Germinal center (tissue), 1 donor: ENCODE data around the gene WDR90.

ENCODE experiments used
- DNase-seq: peaks from one replicate; pipeline ENCODE4 v3.0.0; 2012; ENCODE audit warnings: mixed read lengths, low spot score

The WDR90 gene

DNA sequence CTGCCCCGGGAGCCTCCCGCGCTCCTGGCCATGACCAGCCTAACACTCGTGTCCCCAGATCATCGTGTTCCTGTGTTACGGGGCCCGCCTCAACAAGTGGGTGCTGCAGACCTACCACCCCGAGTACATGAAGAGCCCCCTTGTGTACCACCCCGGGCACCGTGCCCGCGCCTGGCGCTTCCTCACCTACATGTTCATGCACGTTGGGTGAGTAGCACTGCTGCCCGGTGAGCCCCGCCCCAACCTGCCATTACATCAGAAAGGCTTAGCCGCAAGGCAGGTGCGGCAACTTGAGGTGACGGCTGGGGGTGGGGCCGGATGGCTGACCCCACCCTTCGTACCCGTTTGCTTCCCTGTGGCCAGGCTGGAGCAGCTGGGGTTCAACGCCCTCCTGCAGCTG, 27.7 kb downstream of the WDR90 start:
- DNase-seq, result no peak

DNA sequence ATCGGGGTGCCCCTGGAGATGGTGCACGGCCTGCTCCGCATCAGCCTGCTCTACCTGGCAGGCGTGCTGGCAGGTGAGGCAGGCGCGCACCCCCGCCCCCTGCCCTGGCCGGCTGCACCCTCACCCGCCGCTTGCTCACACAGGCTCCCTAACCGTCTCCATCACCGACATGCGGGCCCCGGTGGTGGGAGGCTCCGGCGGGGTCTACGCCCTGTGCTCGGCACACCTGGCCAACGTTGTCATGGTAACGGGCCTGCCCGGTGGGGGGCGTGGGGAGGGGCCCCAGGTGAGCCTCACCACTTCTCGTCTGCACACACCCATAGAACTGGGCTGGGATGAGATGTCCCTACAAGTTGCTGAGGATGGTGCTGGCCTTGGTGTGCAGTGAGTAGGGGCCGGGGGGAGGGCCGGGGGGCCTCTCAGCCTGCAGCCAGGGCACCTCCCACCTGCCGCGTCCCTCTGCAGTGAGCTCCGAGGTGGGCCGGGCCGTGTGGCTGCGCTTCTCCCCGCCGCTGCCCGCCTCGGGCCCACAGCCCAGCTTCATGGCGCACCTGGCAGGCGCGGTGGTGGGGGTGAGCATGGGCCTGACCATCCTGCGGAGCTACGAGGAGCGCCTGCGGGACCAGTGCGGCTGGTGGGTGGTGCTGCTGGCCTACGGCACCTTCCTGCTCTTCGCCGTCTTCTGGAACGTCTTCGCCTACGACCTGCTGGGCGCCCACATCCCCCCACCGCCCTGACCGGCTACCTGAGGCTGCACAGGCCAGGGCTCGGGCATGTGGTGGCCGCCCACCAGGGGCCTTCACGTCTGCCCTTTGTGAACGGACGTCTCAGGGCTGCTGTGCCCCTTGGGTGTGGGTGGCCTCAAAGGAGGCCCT, 28.4 kb downstream of the WDR90 start:
- no peak for DNase-seq

DNA sequence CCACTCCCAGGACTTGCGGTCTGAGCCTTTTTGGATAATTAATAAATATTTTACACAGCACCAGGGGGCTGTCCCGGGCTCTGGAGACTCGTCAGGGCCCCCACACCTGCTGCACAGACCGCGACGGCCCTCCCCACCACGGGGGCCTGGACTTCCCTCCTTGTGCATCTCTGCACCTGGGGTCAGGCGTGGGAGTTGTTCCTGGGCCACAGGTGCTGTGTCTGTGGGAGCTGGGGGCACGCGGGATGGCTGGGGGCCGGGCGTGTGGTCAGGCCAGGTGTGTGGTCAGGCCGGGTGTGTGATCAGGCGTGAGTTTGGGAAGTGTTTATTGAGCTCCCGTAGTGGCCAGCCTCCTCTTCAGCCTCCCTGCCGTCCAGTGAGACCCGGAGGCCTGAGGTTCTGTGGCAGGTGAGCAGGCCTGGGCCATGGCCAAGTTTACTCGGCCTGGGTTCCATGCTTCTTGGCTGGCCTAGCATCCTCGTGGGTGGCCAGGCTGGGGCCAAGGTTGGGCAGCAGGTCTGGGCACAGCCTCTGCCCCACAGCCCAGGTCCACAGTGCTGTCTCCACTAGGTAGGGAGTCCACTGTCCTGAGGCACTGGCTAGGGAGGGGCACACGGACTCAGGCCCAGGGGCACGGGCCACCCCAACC, 29.2 kb downstream of the WDR90 start:
- no peak for DNase-seq

DNA sequence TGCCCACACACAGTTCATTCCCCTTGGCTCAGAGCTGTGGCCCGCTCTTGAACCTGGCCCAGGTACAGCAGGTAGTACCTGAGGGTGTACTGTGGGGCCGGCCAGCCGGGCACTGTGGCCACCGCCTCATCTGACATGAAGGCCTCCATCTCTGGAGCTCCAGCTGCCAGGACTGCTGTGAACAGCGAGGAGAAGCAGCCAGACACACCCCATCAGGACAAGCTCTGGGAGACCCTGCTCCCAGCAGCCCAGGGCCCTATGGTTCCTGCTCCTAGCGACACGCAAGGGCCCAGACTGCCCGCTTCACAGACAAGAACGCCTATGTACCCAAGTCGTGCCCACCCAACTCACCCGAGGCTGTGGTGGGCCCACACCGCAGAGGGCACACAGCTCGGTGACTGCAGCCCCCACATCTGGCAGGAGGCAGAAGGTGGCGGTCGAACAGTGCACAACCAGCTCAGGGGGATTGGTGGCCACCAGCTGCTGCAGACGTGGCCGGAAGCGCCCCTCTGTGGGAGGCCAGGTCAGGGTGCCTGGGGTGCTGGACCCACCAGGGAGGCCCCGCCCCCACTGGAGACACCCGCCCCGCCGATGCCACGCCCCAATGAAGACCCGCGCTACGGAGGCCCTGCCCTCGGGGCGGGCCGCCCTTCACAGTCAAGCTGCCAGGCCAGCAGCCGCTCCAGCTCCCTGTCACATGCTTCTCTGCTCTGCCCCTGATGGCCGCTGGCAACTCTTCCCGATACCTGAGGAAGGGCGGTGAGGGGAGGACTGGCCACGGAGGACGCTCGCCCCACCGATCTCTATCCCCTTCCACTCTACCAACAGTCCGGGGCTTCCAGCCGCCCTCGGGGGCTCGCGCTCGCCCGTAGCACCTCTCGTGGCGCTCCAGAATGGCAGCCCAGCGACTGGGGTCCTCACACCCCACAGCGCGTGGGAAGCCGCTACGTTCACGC, 30.0 kb downstream of the WDR90 start:
- DNase-seq, result no peak

DNA sequence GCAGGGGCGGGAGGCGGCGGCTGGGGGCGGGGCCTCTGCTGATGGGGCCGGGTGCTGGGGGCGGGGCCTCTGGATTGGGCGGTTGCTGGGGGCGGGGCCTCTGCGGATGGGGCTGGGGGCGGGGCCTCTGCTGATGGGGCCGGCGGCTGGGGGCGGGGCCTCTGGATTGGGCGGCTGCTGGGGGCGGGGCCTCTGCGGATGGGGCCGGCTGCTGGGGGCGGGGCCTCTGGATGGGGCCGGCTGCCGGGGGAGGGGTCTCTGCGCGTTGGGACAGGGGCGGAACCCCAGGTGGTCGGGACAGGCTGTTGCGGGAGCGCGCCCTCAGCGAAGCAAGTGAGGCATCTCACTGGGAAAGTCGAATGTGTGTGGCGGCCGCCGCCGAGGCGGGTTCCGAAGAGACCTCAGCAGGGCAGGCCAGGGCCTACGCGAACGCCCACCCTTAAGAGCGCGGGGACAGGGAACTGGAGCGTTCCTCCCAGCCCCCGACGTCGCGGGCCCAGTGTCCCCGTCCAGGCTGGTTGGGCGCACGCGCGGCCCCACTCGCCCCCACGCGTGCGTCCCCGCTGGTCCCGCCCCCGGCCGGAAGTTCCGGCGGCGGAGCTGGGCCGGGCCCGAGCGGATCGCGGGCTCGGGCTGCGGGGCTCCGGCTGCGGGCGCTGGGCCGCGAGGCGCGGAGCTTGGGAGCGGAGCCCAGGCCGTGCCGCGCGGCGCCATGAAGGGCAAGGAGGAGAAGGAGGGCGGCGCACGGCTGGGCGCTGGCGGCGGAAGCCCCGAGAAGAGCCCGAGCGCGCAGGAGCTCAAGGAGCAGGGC, 30.9 kb downstream of the WDR90 start, which contains the start of gene STUB1:
Gene STUB1 (plus strand): TSS at position 597 of the 811 bp plus-strand sequence. CDS start 116 bp downstream, at position 713.
- DNase-seq, result peak; percentile 84

DNA sequence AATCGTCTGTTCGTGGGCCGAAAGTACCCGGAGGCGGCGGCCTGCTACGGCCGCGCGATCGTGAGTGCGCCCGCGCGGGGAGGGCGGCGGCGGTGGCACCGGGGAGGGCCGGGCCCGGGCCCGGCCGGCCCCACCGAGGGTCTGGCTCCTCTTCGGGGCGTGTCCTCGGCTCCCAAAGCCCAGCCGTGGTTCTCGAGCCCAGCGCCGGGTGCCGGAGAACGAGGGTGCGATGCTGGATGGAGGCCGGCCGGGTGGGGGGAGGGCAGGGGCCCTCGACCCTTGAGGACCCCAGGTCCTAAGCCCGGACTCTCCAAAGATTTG, 31.4 kb downstream of the WDR90 start:
- no peak for DNase-seq

DNA sequence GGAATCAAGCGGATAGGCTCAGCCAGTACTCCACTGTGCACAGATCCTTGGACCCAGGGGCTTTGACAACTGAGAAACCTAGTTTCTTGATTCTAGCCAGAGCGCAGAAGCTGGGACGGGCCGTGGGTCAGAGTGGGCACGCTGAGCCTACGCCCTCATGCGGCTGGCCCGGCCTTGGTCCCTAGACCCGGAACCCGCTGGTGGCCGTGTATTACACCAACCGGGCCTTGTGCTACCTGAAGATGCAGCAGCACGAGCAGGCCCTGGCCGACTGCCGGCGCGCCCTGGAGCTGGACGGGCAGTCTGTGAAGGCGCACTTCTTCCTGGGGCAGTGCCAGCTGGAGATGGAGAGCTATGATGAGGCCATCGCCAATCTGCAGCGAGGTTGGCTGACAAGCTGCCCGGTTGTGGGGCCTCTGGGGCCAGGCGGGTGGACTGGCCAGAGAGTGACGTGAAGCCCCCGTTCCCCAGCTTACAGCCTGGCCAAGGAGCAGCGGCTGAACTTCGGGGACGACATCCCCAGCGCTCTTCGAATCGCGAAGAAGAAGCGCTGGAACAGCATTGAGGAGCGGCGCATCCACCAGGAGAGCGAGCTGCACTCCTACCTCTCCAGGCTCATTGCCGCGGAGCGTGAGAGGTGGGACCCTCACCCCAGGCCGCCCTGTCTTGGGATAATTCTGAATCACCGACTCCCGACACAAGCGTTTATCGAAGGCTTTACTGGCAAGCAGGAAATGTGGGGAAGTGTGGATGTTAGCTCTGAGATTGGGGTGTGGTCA, 32.0 kb downstream of the WDR90 start:
- DNase-seq, result no peak

DNA sequence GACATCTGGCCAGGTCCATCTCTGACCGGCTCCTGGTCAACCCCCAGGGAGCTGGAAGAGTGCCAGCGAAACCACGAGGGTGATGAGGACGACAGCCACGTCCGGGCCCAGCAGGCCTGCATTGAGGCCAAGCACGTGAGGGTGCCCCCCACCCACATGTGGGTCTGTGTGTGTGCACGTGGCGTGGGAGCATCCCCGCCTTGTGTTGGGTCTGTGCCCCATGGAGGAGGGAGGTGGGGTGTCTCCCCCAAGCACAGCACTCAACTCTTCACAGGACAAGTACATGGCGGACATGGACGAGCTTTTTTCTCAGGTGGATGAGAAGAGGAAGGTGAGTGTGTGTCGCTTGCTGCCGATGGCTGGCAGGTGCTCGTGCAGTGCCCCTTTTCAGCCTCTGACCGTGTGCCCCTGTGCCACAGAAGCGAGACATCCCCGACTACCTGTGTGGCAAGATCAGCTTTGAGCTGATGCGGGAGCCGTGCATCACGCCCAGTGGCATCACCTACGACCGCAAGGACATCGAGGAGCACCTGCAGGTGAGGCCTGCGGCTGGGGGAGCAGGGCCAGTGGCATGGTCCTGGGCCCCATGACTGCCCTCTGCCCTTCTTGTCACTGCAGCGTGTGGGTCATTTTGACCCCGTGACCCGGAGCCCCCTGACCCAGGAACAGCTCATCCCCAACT, 32.7 kb downstream of the WDR90 start:
- DNase-seq, result no peak

DNA sequence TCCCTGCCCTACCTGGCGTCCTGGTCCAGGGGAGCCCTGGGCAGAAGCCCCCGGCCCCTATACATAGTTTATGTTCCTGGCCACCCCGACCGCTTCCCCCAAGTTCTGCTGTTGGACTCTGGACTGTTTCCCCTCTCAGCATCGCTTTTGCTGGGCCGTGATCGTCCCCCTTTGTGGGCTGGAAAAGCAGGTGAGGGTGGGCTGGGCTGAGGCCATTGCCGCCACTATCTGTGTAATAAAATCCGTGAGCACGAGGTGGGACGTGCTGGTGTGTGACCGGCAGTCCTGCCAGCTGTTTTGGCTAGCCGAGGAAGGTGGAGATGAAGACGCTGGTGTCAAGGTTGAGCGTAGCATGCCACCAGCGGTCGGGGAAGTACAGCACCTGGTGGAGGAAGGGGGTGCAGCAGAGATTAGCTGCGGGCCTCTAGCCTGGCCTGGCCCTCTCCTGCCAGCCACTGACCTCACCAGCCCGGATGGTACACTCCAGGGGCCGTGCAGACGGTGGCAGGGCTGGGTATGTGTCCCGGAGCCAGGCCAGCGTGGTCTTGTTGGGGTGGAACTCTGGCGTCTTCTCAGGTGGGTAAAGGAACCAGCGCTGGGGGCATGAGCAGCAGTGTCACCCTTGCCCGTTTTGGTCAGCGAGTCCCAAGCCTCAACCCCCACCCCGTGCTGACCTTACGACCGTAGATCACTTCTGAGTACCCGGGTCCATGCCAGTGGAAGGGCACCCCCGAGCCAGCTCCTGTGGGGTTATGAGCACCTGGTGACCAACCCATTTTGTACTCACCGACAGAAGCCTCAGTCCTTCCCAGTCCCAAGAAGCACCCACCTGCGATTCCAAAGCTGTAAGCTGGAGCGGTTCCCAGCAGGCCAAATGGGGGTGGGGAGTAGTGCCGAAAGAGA, 33.6 kb downstream of the WDR90 start:
- DNase-seq, result no peak

DNA sequence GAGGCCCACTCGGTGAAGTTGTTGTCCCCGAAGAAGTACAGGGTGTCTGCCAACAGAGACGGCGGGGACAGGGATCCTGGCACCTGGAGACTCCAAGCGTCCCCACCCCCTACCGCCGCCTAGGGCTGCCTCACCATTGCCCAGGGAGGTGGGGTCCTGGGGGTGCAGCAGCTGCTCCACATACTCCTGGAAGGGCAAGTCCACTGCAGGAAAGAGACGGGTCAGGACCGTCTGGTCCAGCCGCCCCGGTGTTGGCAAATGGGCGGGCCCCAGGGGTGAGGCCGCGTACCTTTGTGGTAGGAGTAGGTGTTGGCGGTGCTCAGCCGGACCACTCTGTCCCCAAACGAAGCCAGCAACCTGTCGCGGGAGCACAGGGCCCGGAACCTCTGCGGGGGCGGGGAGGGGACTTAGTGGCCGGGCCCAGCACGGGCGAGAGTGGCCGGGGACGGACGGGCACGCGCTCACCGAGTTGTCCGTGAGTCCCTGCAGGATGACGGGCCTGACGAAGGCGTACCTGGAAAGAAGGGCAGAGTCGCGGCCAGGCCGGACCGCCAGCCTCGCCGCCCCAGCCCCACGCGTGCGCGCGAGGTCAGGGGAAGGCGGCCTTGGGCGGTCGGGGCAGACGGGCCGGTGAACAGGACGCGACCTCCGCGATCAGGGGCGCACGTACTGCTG, 34.4 kb downstream of the WDR90 start:
- DNase-seq, result no peak

DNA sequence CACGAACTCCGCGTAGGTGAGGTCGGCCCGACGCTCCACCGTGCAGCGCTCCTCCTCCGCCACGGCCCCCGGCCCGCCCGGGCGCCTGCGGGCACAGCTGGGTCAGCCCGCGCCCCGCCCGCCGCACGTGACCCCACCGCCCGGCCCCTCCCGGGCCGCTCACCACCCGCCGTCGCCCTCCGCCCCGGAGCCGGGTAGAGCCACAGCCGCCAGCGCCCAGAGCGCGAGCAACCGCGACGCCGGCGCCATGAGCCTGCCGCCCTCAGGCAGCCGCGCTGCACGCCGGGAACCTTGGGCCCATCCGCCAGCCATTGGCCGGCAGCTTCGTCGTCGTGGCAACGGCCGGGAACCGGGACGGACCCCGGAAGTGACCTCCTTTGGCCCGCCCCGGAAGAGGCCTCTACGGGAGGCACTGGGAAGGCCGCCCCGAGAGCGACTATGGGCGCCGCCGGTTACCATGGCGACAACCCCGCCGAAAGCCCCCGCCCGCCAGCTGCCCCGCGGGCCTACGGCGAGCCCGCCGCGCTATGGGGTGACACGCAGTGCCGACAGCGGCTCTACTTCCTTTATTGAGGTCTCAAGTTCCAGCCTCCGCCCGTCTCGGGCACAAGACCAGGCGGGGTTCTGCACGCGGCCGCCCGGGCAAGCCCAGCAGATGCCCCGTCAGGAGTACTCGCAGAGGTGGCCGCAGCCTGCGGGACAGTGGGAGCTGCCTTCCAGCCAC, 35.1 kb downstream of the WDR90 start, which contains the start of gene JMJD8:
Gene JMJD8 (minus strand): TSS at position 264 of the 724 bp plus-strand sequence. CDS start 15 bp downstream, at position 249.
- DNase-seq, result peak; percentile 92

DNA sequence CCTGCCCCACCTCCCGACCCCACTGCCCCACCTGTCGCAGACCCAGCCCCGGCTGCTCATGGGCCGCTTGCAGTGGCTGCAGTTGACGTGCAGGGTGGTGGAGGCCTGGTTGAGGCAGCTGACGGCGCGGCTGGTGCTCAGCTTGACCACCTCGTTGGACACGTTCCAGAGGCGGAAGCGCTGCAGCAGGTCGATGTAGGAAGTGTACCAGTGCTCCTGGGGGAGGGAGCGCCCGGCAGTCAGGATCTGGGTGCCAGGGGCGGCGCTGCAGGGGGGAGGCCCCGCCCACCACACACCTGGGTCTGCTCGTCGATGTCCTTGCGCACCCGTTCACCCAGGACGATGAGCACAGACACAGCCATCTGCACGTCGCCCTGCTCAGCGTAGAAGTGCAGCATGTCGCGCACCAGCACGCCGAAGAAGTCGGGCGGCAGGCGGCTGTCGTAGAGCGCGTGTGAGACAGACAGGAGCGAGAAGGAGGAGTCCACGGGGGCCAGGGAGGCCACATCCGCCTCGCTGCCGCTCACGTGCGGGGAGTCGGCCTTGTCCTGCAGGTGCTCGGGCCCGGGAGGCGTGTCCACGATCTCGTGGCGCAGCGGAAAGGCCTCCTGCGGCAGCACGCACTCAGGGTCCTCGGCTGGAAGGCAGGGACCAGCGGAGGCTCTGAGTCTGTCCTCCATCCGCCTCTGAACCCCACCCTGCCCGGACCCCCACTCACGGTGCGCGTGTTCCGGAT, 36.0 kb downstream of the WDR90 start:
- no peak for DNase-seq

DNA sequence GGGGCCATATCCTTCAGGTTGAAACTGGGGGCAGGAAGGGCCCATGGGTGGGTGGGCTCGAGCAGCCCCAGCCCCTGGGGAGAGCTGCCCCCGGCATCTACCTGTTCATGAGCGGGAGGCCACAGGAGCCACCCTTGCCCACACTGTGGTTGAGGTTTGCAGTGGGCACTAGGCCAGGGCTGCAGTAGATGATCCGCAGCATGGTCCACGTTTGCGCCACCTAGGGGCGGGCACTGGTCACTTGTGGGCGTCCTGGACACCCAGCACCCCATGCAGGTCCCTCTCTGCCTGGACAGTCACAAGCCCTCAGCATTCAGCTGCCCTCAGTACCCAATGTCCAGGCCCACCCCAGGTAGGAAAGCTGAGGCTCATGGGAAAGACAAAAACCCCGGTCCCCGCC, 36.8 kb downstream of the WDR90 start:
- no peak for DNase-seq

DNA sequence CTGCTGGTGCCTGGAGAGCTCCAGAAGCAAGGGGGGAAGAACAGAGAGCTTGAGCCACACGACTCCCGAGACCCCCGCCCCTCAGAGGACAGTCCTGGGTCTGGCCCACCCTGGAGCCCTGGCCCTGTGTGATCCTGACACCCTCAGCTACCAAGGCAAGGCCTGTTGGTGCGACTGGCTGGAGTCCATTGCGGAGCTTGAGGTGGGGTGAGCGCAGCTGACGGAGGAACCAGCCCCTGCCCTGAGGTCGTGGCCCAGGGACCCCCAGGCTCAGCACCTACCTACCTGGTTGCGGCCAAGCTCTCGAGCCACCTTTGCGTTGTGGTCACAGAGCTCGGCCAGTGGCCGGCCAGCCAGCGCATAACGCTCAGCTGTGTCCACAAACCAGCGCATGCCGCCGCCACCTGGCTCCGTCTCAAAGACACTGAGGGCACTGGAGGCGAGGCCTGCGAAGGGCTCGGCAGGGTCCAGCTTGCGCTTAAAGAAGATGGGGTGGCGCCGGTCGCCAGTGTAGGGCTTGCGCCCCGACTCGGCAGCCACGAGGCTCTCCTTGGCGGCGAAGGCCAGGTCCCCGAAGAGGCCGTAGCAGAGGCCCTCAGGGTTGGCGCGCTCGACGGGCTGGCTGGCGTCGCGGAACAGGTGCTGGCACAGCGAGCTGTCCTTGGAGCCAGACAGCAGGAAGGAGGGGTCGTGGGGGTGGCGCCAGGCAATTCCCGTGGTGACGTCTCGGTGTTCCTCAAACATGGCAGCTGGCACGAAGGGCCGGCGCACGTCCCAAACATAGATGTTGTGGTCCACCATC, 37.5 kb downstream of the WDR90 start:
- no peak for DNase-seq

DNA sequence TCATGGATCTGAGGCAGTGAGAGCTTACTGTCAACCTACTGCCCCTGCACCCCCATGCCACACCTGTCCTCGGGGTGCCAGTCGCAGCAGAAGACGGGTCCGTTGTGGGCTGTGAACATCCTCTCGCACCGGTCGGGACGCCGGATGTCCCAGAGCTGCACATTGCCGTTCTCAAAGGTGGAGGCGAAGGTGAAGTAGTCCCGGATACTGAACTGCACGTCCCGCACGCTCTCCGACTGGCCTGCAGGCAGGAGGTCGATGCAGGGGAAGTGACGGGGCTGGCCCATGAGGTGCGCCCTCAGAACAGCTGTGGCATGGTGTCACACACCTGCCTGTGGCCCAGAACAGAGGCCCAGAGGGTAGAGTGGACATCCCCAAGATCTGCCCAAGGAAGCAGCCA, 38.3 kb downstream of the WDR90 start:
- no peak for DNase-seq
